Neural cell (in vitro differentiated cells): ENCODE data around the gene CCDC88C. TPM values are rescaled to one million over a fixed set of nuclear protein-coding genes. Genes with fewer than 3 reads are reported as not detected.

ENCODE experiments used
- H2AFZ ChIP-seq: fragments of 200-600, 300-800 bp; sonication (generic), shearing (Covaris generic); 2 replicates; pipeline ENCODE4 v1.6.0; 2014; ENCODE audit warnings: low read depth, mild to moderate bottlenecking, antibody characterized with exemption, low read length, moderate library complexity
- H3F3A ChIP-seq: fragments of 200-600 bp; shearing (Covaris generic); 2 replicates; pipeline ENCODE4 v1.6.1; 2016; ENCODE audit warnings: mild to moderate bottlenecking, moderate library complexity, mixed read lengths, antibody characterized with exemption, low read length; ENCODE audit not compliant: insufficient read depth, poor library complexity, severe bottlenecking
- H3K27ac ChIP-seq: fragments of 200-600, 300-800 bp; sonication (generic), shearing (Covaris generic); 2 replicates; pipeline ENCODE4 v1.5.1; 2014; ENCODE audit warnings: mild to moderate bottlenecking, low read length, moderate library complexity
- H3K27me3 ChIP-seq: fragments of 300-800, 200-600 bp; sonication (generic), shearing (Covaris generic); 2 replicates; pipeline ENCODE4 v1.6.0; 2014; ENCODE audit warnings: mild to moderate bottlenecking, low read depth, low read length, moderate library complexity; ENCODE audit not compliant: insufficient read depth
- H3K36me3 ChIP-seq: fragments of 300-800, 200-600 bp; sonication (generic), shearing (Covaris generic); 2 replicates; pipeline ENCODE4 v1.5.1; 2014; ENCODE audit warnings: mild to moderate bottlenecking, antibody characterized with exemption, low read length, moderate library complexity; ENCODE audit not compliant: insufficient read depth
- H3K4me2 ChIP-seq: fragments of 300-800, 200-600 bp; sonication (generic), shearing (Covaris generic); 2 replicates; pipeline ENCODE4 v1.6.0; 2014; ENCODE audit warnings: mild to moderate bottlenecking, low read length
- H3K4me3 ChIP-seq: fragments of 300-800, 200-600 bp; sonication (generic), shearing (Covaris generic); 2 replicates; pipeline ENCODE4 v1.5.1; 2014; ENCODE audit warnings: mild to moderate bottlenecking, low read length, moderate library complexity
- H3K79me2 ChIP-seq: fragments of 200-600 bp; shearing (Covaris generic); replicated peaks from 2 replicates; pipeline ENCODE4 v1.6.0; 2014; ENCODE audit warnings: mild to moderate bottlenecking, low read length, moderate library complexity; ENCODE audit not compliant: insufficient read depth
- H3K9ac ChIP-seq: fragments of 300-800, 200-600 bp; sonication (generic), shearing (Covaris generic); 2 replicates; pipeline ENCODE4 v1.6.1; 2016; ENCODE audit warnings: mild to moderate bottlenecking, low read length, mixed read lengths
- H3K9me2 ChIP-seq: fragments of 200-600 bp; shearing (Covaris generic); 2 replicates; pipeline ENCODE4 v1.6.1; 2016; ENCODE audit warnings: mild to moderate bottlenecking, low read length, mixed read lengths; ENCODE audit not compliant: insufficient read depth
- H3K9me3 ChIP-seq: fragments of 200-600, 300-800 bp; sonication (generic), shearing (Covaris generic); 2 replicates; pipeline ENCODE4 v1.6.1; 2016; ENCODE audit warnings: mild to moderate bottlenecking, mixed run types, low read length, moderate library complexity, mixed read lengths
- H4K20me1 ChIP-seq: fragments of 200-600 bp; shearing (Covaris generic); 2 replicates; pipeline ENCODE4 v1.6.1; 2016; ENCODE audit warnings: mild to moderate bottlenecking, mixed run types; ENCODE audit not compliant: insufficient read depth
- CTCF ChIP-seq: fragments of 450-650 bp; IDR thresholded peaks from 2 replicates; pipeline ENCODE4 v1.5.1; 2014; ENCODE audit warnings: antibody characterized with exemption, mild to moderate bottlenecking, moderate library complexity; ENCODE audit not compliant: poor library complexity, severe bottlenecking
- EP300 ChIP-seq: fragments of 450-650 bp; conservative IDR thresholded peaks from 2 replicates; pipeline ENCODE4 v1.6.1; 2014; ENCODE audit warnings: antibody characterized with exemption, mild to moderate bottlenecking, moderate library complexity; ENCODE audit not compliant: poor library complexity, severe bottlenecking
- EZH2 ChIP-seq: fragments of 200-600, 300-800 bp; shearing (Covaris generic), sonication (generic); IDR thresholded peaks from 2 replicates; pipeline ENCODE4 v1.6.1; 2014; ENCODE audit warnings: antibody characterized with exemption, low read length, borderline replicate concordance, mild to moderate bottlenecking; ENCODE audit not compliant: insufficient read depth, poor library complexity, severe bottlenecking
- MXI1 ChIP-seq: fragments of 450-650 bp; conservative IDR thresholded peaks from 2 replicates; pipeline ENCODE4 v1.6.1; 2014; ENCODE audit warnings: antibody characterized with exemption, mild to moderate bottlenecking; ENCODE audit not compliant: poor library complexity, severe bottlenecking
- POLR2AphosphoS5 ChIP-seq: IDR thresholded peaks from 2 replicates; pipeline ENCODE4 v1.6.1; 2012
- RAD21 ChIP-seq: fragments of 450-650 bp; conservative IDR thresholded peaks from 2 replicates; pipeline ENCODE4 v1.6.1; 2014; ENCODE audit warnings: antibody characterized with exemption, mild to moderate bottlenecking, moderate library complexity
- SMC3 ChIP-seq: fragments of 450-650 bp; conservative IDR thresholded peaks from 2 replicates; pipeline ENCODE4 v1.6.1; 2014; ENCODE audit warnings: antibody characterized with exemption, mild to moderate bottlenecking, moderate library complexity; ENCODE audit not compliant: poor library complexity
- TAF1 ChIP-seq: IDR thresholded peaks from 2 replicates; pipeline ENCODE4 v1.6.1; 2012; ENCODE audit warnings: low read depth
- polyA plus RNA-seq: library from polyadenylated mRNA; depleted of rRNA; stranded (reverse); fragments of >200 nt; gene quantifications from 2 replicates; pipeline ENCODE4 v1.2.3, GENCODE V29; 2014
- TF ChIP-seq, protein P1 (sequence below): IDR thresholded peaks from 2 replicates; pipeline ENCODE4 v1.6.1; 2012; ENCODE audit warnings: borderline replicate concordance

CCDC88C gene
- polyA plus RNA-seq, 1 donor from 2014 or later = 20.1 TPM

DNA sequence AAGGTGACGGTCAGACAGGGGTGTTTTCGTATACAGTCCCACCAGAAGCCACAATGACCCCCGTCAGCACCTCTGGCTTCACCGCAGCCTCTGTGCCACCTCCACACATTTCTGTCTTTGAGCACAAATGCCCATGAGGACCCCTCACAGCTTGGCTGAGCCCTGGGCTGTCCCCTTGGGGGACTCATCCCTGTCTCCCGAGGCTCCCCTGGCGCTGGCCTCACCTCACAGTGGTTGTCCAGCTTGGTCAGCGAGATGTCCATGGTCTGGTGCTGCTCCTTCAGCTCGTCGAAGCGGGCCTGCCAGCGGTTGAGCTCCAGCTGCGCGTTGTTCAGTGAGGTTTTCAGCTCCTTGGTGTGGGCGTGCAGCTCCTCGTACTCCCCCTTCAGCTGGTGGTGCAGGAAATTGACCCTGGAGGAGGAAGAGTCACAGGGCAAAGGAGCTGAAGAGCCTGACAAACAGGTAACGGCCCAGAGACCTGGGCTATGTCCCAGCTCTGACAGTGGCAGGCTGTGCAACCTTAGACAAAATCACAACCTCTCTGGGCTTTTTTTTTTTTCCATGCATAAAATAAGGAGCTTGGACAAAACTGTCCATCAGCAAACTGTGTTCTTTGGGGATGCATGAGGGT lies 120.4 kb downstream of the CCDC88C start:
- no peaks in the 10 kb centered on the region for H3K79me2 ChIP-seq
- H3K9me3 ChIP-seq = no peaks in the 10 kb centered on the region
- no peaks in the 10 kb centered on the region for H3K9me2 ChIP-seq
- H3K9ac ChIP-seq = no peak overlapping the region
- no peak overlapping the region for H3K4me2 ChIP-seq
- H3F3A ChIP-seq = no peaks in the 10 kb centered on the region
- no peaks in the 10 kb centered on the region for H3K27me3 ChIP-seq
- H3K36me3 ChIP-seq = no peaks in the 10 kb centered on the region
- no peak overlapping the region for H3K4me3 ChIP-seq
- no peak overlapping the region for H2AFZ ChIP-seq
- H3K27ac ChIP-seq = no peak overlapping the region
- TF ChIP-seq POLR2AphosphoS5 = no peak
- no peak for TF ChIP-seq MXI1
- TF ChIP-seq SMC3 = no peak
- no peak for TF ChIP-seq RAD21
- no peak for TF ChIP-seq EP300
- H4K20me1 ChIP-seq = no peaks in the 10 kb centered on the region

DNA sequence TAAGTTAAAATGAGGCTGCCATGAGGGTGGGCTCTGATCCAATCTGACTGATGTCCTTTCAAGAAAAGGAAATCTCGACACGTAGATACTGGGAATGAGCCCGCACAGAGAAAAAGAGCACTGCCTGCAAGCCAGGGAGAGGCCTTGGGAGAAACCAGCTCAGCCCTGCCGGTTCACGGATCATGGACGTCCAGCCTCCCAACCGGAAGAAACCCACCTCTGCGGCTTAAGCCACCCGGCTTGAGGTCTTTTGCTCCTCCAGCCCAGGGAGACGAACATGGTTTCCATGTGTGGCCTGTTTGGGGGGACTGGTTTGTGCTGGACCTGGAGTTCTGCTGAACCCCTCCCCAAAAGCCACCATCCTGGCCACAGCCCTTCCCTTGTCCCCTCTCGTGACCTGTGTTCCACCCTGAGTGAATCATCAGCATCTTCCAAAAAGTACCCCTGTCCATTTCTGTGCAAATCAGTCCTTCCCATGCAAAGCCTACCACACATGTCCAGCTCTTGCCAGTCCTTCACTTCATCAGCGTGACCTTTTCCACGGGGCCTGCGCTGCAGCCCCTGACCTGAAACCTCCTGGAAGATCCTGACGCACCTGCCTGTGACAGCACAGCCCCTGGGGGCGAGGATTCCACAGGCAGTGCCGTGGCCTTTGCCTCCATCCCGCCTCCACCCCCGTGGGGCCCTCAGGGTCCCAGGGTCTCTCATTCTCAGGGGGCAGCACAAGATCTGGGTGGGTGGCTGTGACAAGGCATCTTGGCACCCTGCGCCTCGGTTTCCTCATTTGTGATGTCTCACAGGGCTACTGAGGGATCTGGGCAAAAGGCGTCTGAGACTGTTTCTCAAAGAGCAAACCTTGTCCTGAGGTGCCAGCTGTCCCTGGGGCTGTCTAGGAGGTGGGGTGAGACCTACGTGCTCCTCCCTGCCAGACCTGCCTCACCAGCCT lies 121.5 kb downstream of the CCDC88C start:
- H3K36me3 ChIP-seq = no peaks in the 10 kb centered on the region
- H3K27me3 ChIP-seq = no peaks in the 10 kb centered on the region
- H4K20me1 ChIP-seq = no peaks in the 10 kb centered on the region
- TF ChIP-seq, protein P1, sequence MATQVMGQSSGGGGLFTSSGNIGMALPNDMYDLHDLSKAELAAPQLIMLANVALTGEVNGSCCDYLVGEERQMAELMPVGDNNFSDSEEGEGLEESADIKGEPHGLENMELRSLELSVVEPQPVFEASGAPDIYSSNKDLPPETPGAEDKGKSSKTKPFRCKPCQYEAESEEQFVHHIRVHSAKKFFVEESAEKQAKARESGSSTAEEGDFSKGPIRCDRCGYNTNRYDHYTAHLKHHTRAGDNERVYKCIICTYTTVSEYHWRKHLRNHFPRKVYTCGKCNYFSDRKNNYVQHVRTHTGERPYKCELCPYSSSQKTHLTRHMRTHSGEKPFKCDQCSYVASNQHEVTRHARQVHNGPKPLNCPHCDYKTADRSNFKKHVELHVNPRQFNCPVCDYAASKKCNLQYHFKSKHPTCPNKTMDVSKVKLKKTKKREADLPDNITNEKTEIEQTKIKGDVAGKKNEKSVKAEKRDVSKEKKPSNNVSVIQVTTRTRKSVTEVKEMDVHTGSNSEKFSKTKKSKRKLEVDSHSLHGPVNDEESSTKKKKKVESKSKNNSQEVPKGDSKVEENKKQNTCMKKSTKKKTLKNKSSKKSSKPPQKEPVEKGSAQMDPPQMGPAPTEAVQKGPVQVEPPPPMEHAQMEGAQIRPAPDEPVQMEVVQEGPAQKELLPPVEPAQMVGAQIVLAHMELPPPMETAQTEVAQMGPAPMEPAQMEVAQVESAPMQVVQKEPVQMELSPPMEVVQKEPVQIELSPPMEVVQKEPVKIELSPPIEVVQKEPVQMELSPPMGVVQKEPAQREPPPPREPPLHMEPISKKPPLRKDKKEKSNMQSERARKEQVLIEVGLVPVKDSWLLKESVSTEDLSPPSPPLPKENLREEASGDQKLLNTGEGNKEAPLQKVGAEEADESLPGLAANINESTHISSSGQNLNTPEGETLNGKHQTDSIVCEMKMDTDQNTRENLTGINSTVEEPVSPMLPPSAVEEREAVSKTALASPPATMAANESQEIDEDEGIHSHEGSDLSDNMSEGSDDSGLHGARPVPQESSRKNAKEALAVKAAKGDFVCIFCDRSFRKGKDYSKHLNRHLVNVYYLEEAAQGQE = no peak
- TF ChIP-seq RAD21 = no peak
- no peak for TF ChIP-seq TAF1
- TF ChIP-seq SMC3 = no peak
- TF ChIP-seq EZH2 = no peak
- TF ChIP-seq POLR2AphosphoS5 = no peak
- no peak for TF ChIP-seq MXI1
- TF ChIP-seq EP300 = no peak
- no peak overlapping the region for H2AFZ ChIP-seq
- H3K4me2 ChIP-seq = no peak overlapping the region
- no peak overlapping the region for H3K4me3 ChIP-seq
- no peaks in the 10 kb centered on the region for H3K9me2 ChIP-seq
- H3K9me3 ChIP-seq = no peaks in the 10 kb centered on the region
- H3K79me2 ChIP-seq = no peaks in the 10 kb centered on the region
- H3K9ac ChIP-seq = no peak overlapping the region
- no peaks in the 10 kb centered on the region for H3F3A ChIP-seq
- H3K27ac ChIP-seq = no peak overlapping the region

GRCh38 chr14:91295276-91295845 lies 122.3 kb downstream of the CCDC88C start:
- no peaks in the 10 kb centered on the region for H4K20me1 ChIP-seq
- no peak overlapping the region for H3K27ac ChIP-seq
- no peak overlapping the region for H2AFZ ChIP-seq
- H3K4me3 ChIP-seq = no peak overlapping the region
- no peaks in the 10 kb centered on the region for H3K27me3 ChIP-seq
- H3K9me2 ChIP-seq = no peaks in the 10 kb centered on the region
- no peak overlapping the region for H3K4me2 ChIP-seq
- H3F3A ChIP-seq = no peaks in the 10 kb centered on the region
- no peak overlapping the region for H3K9ac ChIP-seq
- no peaks in the 10 kb centered on the region for H3K36me3 ChIP-seq
- H3K9me3 ChIP-seq = no peaks in the 10 kb centered on the region
- no peaks in the 10 kb centered on the region for H3K79me2 ChIP-seq
- TF ChIP-seq EZH2 (no peak), CTCF (no peak), TAF1 (no peak), POLR2AphosphoS5 (no peak), SMC3 (no peak), EP300 (no peak), RAD21 (no peak), MXI1 (no peak)
- TF ChIP-seq, protein P1 = no peak
